Uterus (tissue), 4 donors: ENCODE measurements around the gene PDIA6. TPM values are rescaled to one million over a fixed set of nuclear protein-coding genes. Genes with fewer than 3 reads are reported as not detected.

Experiments
- DNase-seq, 2 donors: peaks; one replicate each; pipeline ENCODE4 v3.0.0-alpha.2; 2019 to 2020
- H3K27ac ChIP-seq, 2 donors: fragments of 200-600 bp; sonication (generic); 1 replicate in 1 of 2; 2 replicates in 1 of 2; pipeline ENCODE4 v1.5.1; 2016 to 2018
- H3K27me3 ChIP-seq, 2 donors: fragments of 200-600 bp; sonication (generic); one replicate each; pipeline ENCODE4 v1.5.1; 2018 to 2019; ENCODE audit warnings: control low read depth in 1 of 2
- H3K36me3 ChIP-seq, 2 donors: fragments of 200-600 bp; sonication (generic); one replicate each; pipeline ENCODE4 v1.5.1; 2019; ENCODE audit warnings: control low read depth in 1 of 2
- H3K4me1 ChIP-seq, 2 donors: fragments of 200-600 bp; sonication (generic); one replicate each; pipeline ENCODE4 v1.5.1; 2018 to 2019; ENCODE audit warnings: control low read depth in 1 of 2
- H3K4me3 ChIP-seq, 2 donors: fragments of 200-600 bp; sonication (generic); 1 replicate in 1 of 2; 2 replicates in 1 of 2; pipeline ENCODE4 v1.5.1; 2018 to 2019; ENCODE audit warnings: mild to moderate bottlenecking in 1 of 2
- H3K9me3 ChIP-seq, 2 donors: fragments of 200-600 bp; sonication (generic); one replicate each; pipeline ENCODE4 v1.5.1; 2019; ENCODE audit warnings: control low read depth in 1 of 2
- POLR2A ChIP-seq, 2 donors: fragments of 450-650 bp; IDR thresholded peaks; one replicate each; pipeline ENCODE4 v1.6.1; 2016; ENCODE audit warnings: antibody characterized with exemption in 2 of 2, mild to moderate bottlenecking in 1 of 2, moderate library complexity in 1 of 2
- intact Hi-C: fragments of 100-400 bp; cut with DNase I; formaldehyde crosslinking; loops from one replicate; pipeline ENCODE4 v1.15.1; 2023; ENCODE audit warnings: low total_unique reads
- total RNA-seq, 4 donors: library from RNA; depleted of rRNA in 3 of 4; stranded (reverse); fragments of >200 nt in 3 of 4; gene quantifications; one replicate each; pipeline versions ENCODE4 v1.1.0 to v1.2.4, GENCODE V29; 2014 to 2023
- TF ChIP-seq, protein P1 (sequence below), 4 experiments: fragments of 200-600 bp in 2 of 4; fragments of 450-650 bp in 2 of 4; sonication (generic) in 2 of 4; IDR thresholded peaks; one replicate each; pipeline ENCODE4 v1.5.1; 2016 to 2019; ENCODE audit warnings: antibody characterized with exemption in 4 of 4, mild to moderate bottlenecking in 2 of 4, moderate library complexity in 1 of 4
- donor health status: DM: yes; HTN: yes; CAD: no.

Gene PDIA6
- total RNA-seq, 4 donors from 2014 or later, result 53.0 to 257 (median 89.0) TPM

DNA sequence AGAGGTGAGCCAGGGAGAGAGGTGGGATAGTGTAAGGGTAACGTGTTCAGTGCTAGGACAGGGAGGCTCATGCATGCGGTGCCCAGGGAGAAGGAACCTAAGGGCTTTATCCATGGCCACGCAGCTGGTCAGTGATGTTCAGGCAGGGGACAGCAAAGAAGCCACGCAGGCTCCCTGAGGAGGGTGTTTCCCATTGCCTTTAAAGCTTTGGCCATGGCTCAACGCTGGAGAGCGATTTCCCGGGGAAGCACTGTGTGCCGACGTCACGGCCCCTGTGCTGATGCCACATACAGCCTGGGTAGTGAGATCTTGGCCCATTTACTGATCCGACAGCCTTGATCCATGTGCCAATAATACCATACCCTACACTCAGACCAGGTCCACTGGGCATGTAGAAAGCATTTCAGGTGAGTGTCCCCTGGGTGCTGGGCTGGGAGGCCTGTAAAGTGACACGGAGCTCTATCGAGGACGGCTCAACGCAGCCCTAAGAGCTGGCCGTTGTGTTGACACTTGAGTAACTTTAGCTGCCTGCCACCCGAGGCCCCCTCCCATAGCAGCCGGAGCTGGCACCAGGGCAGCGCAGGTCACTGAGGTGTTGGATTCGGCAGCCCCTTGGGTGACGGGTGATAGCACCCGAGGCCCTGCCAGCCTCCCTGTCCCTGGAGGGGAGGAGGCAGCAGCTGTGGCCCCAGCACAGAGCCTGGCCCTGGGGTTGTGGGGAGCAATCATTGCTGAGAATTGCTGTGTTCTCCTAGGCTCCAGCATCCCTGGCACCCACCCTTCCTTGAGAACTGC lies 41.4 kb downstream of the PDIA6 start:
- Histone ChIP-seq H3K27ac (no peak overlapping the region), H3K4me1 (no peaks in the 10 kb centered on the region), H3K27me3 (no peaks in the 10 kb centered on the region), H3K9me3 (no peaks in the 10 kb centered on the region), H3K4me3 (no peak overlapping the region), H3K36me3 (no peaks in the 10 kb centered on the region)
- no peak for TF ChIP-seq POLR2A (IDR thresholded peaks at IDR 0.05)
- TF ChIP-seq, protein P1, sequence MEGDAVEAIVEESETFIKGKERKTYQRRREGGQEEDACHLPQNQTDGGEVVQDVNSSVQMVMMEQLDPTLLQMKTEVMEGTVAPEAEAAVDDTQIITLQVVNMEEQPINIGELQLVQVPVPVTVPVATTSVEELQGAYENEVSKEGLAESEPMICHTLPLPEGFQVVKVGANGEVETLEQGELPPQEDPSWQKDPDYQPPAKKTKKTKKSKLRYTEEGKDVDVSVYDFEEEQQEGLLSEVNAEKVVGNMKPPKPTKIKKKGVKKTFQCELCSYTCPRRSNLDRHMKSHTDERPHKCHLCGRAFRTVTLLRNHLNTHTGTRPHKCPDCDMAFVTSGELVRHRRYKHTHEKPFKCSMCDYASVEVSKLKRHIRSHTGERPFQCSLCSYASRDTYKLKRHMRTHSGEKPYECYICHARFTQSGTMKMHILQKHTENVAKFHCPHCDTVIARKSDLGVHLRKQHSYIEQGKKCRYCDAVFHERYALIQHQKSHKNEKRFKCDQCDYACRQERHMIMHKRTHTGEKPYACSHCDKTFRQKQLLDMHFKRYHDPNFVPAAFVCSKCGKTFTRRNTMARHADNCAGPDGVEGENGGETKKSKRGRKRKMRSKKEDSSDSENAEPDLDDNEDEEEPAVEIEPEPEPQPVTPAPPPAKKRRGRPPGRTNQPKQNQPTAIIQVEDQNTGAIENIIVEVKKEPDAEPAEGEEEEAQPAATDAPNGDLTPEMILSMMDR (IDR thresholded peaks at IDR 0.05), result no peak
- no peak for DNase-seq
- intact Hi-C loops, result no loop called here

DNA sequence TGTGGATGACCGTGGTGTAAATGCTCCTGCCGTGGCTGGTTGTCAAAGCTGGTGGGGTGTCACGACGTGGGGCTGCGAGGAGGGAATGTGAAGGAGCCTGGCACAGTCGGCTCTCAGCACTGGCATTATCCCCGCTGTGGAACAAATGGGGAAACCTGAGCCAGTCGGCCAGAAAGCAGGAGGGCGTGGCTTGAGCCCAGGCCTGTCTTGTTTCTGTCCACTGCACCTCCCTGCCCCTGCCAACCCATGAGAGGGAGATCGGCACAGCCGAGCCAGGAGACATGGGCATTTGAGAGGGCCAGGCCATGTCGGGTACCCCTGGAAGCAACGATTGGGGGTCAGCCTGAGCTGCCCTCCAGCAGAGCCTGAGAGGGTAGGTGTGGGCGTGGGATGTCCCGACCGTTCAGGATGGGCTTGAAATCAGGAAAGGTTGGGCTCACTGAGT lies 44.5 kb downstream of the PDIA6 start:
- Histone ChIP-seq H3K4me1 (no peaks in the 10 kb centered on the region), H3K9me3 (no peaks in the 10 kb centered on the region), H3K27ac (no peak overlapping the region), H3K27me3 (no peaks in the 10 kb centered on the region), H3K36me3 (no peaks in the 10 kb centered on the region), H3K4me3 (no peak overlapping the region)
- TF ChIP-seq, protein P1 (IDR thresholded peaks at IDR 0.05), result no peak
- no peak for TF ChIP-seq POLR2A (IDR thresholded peaks at IDR 0.05)
- no peak for DNase-seq
- intact Hi-C loops, result no loop called here

DNA sequence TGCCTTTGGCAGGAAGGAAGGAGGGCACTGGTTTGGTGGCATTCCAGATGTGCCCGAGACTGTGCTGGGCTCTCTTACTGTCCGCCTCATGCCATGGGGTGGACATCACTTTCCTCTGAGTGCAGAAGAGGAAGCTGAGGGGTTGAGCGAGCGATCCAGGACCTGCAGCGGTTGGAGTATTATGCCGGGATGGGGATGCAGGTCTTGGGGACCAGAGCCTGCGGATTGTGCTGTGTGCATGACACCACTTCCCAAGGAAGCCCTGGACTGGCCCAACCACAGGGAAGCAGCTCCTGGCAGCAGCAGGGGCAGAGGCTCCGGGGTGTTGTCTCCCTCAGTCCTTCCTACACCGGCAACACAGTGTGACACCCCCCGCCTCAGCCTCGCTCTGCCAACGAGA lies 46.7 kb downstream of the PDIA6 start:
- H3K27me3 ChIP-seq, result no peaks in the 10 kb centered on the region
- intact Hi-C loops, result no loop called here

DNA sequence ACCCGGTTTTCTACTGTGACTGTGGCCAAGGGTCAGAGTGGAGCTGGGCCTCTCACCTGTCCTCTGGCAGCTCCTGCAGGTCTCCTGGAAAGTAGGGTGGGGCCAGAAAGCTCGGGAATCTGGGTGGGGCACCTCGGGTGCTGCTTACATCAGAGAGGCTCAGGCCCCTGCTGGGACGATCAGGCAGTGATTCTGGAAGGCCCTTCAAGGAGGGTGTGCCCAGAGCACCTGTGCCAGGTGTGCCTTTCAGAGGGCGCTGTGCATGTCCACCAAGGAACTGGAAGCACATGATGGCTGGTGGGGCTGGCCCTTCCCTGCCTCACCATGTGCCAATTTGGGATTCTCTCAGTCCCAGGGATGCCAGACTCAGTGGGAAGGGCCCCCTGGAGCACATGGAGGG lies 47.1 kb downstream of the PDIA6 start:
- H3K27ac ChIP-seq, result no peak overlapping the region
- H3K36me3 ChIP-seq, result no peaks in the 10 kb centered on the region
- intact Hi-C loops, result no loop called here
- no peak for DNase-seq
- no peaks in the 10 kb centered on the region for H3K27me3 ChIP-seq
- H3K4me1 ChIP-seq, result no peaks in the 10 kb centered on the region
- TF ChIP-seq, protein P1 (IDR thresholded peaks at IDR 0.05), result no peak
- no peak for TF ChIP-seq POLR2A (IDR thresholded peaks at IDR 0.05)
- no peak overlapping the region for H3K4me3 ChIP-seq
- no peaks in the 10 kb centered on the region for H3K9me3 ChIP-seq

More for the DNA sequence above, 46.7 kb downstream of the PDIA6 start:
- no peak for DNase-seq
- Histone ChIP-seq H3K9me3 (no peaks in the 10 kb centered on the region), H3K4me1 (no peaks in the 10 kb centered on the region), H3K27ac (no peak overlapping the region), H3K36me3 (no peaks in the 10 kb centered on the region), H3K4me3 (no peak overlapping the region)
- no peak for TF ChIP-seq POLR2A (IDR thresholded peaks at IDR 0.05)
- TF ChIP-seq, protein P1 (IDR thresholded peaks at IDR 0.05), result no peak

GRCh38 chr2:10764896-10765295 lies 47.7 kb downstream of the PDIA6 start:
- Histone ChIP-seq H3K9me3 (no peaks in the 10 kb centered on the region), H3K36me3 (no peaks in the 10 kb centered on the region), H3K27ac (no peak overlapping the region), H3K4me3 (no peak overlapping the region), H3K27me3 (no peaks in the 10 kb centered on the region), H3K4me1 (no peaks in the 10 kb centered on the region)
- intact Hi-C loops, result no loop called here
- DNase-seq, result no peak
- no peak for TF ChIP-seq POLR2A (IDR thresholded peaks at IDR 0.05)
- TF ChIP-seq, protein P1 (IDR thresholded peaks at IDR 0.05), result no peak
